Measurements from ENCODE around the gene MAMLD1.
"Not testable (repeated sequence)": the region's sequence is repeated elsewhere in the genome, so short reads cannot be mapped to it uniquely, and the experiment has no call there.

Gene MAMLD1, protein sequence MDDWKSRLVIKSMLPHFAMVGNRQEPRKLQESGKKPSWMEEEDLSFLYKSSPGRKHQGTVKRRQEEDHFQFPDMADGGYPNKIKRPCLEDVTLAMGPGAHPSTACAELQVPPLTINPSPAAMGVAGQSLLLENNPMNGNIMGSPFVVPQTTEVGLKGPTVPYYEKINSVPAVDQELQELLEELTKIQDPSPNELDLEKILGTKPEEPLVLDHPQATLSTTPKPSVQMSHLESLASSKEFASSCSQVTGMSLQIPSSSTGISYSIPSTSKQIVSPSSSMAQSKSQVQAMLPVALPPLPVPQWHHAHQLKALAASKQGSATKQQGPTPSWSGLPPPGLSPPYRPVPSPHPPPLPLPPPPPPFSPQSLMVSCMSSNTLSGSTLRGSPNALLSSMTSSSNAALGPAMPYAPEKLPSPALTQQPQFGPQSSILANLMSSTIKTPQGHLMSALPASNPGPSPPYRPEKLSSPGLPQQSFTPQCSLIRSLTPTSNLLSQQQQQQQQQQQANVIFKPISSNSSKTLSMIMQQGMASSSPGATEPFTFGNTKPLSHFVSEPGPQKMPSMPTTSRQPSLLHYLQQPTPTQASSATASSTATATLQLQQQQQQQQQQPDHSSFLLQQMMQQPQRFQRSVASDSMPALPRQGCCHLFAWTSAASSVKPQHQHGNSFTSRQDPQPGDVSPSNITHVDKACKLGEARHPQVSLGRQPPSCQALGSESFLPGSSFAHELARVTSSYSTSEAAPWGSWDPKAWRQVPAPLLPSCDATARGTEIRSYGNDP

DNA sequence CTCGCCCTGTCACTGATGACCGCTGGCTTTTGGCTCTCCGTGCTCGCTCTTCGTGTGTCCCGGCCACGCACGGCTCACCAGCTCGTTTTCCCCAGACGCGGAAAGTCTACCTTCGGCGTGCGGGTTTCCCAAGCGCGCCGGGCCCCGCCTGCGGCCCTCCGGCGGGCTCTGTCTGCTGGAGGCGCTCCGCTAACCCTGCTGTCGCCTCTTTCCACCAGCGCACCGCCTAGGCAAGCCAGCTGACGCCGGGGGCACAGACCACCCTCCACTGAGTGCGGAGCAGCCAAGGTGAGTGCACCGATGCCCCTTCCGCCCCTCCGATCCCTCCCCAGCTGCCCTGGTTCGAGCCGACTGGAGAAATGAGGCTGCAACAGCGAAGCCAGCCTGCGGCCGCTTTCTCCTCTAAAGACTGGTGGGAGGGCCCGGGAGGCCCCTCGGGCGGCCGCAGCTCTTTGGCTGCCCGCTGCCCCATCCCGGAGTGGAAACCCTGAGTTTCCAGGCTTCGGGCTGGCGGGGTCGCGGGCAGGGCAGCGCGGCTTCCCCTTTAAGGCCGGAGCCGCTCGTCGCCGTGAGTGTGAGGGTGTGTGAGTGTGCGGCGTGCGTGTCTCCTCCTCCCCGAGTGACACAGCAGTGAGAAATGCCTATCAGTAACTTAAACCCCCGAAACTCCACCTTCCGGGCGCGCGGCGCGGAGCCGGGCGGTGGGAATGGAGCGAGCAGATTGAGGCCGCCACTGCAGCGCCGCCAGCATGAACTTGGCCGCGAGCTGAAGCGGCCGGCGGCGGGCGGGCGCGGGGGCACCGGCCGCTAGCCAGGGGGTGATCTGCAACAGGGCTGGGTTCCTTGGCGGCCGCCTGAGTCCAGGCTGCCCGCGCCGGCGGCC is at the start of gene MAMLD1:
MAMLD1 (plus strand) TSS at position 719 of the 883 bp plus-strand sequence. CDS start 82,200 bp downstream, outside the sequence.
- DNase-seq = peak in 50 of 58 donors; percentile 1 to 77 (median 48)

DNA sequence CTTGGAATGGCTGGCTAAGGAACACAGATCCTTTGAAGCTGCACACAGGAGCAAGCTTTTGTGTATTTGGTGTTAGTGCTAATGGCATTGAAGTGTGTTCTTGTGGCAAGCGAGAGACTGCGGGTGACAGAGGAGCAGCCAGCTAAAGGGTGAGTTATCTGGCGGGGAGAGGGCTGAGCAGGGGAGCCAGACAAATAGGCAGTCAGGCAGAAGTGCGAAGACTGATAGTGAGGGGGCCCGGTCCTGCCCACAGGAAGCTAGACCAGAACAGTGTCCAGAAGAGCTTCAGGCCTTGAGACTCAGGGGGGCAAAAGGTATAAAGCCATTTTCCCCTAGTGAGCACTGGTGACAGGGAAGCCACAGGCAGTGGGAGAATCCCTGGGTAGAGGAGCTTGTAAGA is 49.6 kb upstream of the MAMLD1 start:
- DNase-seq = no peak

DNA sequence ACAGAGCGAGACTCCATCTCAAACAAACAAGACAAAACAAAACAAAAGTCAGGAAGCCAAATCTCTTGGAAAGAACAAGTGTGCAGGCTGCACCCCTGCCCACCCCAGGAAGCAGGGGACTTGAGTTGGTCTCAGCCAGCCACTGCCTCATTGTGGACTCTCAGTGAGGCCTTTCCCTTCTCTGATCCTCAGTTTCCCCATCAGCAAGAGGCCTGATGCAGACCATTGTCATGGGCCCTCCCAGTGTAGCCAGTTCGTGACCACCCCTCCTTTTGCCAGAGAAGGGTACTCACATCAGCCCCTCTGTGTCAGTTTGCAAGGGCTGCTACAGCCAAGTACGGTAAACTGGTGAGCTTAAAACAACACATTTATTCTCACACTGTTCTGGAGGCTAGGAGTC is 48.9 kb upstream of the MAMLD1 start:
- DNase-seq = no peak

DNA sequence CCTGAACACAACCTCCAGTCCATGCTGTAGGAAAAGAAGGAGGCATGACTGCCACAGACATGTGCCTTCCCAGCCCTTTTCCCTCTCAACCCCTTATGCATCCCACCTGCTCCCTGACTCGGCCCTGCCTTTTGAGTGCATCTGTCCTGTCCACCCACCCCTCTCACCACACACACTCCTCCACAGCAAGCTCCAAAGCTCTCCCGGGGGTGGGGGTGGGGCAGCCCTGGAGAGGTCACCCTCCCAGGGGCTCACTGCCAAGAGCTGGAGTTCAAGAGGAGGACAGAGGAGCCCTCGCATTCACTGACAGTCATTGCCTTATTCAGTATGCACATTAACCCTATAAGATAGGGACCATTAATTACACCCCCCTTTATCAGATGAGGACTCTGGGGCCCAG is 46.6 kb upstream of the MAMLD1 start:
- no peak for DNase-seq

DNA sequence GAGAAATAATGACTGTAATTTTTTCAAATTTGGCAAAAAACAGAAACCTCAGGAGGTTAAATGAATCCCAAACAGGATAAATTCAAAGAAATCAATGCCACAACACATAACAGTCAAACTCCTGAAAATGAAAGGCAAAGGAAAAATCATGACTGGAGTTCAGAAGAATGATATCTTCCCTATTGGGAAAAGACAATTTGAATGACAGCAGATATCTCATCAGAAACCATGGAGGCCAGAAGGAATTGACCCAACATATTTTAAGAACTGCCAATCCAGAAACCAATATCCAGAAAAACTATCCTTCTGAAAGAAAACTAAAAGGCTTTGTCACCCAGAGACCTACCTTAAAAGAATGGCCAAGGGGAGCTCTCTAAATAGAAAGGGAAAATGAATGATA is 40.1 kb upstream of the MAMLD1 start:
- no peak for DNase-seq

DNA sequence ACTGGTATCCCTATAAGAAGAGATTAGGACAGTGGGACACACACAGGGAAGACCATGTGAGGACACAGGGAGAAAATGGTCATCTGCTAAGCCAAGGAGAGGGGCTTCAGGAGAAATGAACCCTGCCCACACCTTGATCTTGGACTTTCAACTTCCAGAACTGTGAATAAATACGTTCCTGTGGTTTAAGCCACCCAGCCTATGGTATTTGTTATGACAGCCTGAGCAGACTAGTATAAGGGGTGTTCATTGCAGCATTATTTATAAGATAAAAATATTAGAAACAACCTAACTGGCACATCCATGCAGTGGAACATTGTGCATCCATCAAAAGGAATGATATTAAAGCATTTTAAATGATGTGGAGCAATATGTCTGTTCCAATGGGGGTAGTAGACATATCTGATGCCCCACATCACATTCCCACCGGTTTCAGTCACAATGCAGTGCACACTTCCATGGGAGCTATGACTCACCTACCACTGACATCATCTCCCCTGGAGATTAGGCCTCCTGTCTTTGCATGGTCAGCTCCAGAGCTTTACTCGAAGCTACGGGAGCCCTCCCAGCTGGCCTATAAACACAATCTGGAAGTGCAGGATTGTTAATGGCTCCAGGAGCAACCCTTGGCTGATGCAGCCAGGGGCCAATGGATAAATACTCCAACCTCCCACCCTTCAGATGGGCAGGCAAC is 38.9 kb upstream of the MAMLD1 start:
- DNase-seq = no peak

DNA sequence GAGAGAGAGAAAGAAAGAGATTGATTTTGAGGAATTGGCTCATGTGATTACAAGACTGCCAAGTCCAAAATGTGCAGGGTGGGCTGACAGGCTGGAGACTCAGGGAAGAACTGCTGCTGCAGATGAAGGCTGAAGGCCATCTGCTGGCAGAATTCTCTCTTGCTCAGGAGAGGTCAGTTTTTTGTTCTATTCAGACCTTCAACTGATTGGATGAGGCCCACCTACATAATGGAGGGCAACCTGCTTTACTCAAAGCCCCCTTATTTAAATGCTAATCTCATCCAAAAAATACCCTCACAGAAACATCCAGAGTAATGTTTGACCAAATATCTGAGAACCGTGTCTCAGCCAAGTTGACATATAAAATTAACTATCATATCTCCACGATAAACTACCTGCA is 38.2 kb upstream of the MAMLD1 start:
- DNase-seq = no peak

DNA sequence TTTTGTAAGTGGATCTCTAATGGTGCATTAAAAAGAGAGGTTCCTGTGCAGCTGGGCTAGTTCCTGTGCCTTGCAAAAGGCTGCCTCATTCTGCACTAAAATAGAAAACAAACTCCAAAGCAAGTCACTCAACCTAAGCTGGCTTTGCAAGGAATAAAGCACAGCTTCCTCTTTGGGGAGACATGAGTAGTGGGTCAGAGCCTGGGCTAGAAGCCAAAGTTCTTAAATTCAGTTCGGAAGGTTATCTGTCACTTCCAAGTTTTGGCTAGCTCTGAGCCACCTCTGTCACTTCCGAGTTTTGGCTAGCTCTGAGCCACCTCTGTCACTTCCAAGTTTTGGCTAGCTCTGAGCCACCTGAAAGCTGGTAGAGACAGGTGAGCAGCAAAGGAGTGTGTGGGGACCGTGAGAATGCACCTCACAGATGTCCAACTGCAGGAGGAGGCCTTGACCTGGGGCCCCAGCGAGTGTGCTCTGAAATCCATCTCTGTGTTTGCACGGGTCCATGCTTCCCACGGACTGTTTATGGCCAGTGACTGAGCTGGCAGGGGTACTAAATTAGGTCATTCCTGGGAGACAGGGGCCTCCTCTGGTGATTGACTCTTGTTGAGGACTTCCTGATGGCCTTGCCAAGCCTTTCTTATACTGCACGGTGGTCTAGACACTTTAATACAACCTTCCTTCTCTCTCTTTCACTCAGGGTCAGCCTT is 36.4 kb upstream of the MAMLD1 start:
- no peak for DNase-seq

DNA sequence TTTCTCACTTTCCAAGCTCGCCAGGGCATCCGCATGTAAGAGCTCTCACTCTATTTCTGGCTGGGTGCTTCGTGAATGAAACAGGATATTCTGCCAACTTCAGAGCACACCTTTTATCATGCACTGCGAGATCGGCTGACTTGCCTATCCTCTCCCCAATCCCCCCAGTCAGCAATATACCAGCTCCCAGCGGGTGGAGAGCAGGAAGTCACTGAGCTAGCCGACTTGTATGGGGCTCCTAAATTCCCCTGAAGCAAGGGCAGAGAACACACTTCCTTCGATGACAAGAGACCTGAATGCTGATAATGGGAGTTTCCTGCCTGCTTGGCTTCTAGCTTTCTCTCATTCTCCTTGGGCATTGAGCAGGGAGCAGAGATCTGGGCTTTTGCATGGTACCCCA is 33.8 kb upstream of the MAMLD1 start:
- DNase-seq = no peak

DNA sequence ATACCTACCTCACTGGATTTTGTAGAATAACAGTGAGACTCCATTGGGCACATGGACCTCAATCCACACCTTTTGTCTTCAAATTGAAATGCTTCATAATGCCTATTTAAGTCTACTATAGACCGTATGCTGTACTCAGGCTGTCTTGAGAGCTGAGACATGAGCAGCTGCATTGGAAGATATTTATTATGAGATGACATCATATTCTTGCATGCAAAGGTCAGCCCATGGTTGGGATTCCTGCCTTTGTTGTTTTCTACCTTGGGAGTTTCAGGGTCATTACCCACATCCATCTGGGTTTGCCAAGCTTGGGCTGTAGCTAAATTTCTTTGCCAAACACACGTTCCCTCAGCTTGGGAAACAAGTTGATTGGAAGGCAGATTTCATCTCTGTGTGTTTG is 33.2 kb upstream of the MAMLD1 start:
- no peak for DNase-seq

DNA sequence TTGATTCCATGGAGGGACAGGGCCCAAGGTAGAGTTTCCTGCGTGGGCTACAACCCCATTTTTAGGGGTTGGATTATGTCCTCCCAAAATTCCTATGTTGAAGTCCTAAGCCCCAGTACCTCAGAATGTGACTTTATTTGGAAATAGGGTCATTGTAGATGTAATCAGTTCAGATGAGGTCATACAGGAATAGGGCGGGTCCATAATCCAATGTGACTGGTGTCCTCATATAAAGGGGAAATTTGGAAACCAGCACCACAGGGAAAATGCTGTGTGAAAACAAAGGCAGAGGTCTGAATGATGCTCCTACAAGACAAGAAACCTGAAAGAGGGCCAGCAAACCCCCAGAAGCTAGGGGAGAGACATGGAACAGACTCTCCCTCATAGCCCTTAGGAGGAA is 31.1 kb upstream of the MAMLD1 start:
- no peak for DNase-seq

DNA sequence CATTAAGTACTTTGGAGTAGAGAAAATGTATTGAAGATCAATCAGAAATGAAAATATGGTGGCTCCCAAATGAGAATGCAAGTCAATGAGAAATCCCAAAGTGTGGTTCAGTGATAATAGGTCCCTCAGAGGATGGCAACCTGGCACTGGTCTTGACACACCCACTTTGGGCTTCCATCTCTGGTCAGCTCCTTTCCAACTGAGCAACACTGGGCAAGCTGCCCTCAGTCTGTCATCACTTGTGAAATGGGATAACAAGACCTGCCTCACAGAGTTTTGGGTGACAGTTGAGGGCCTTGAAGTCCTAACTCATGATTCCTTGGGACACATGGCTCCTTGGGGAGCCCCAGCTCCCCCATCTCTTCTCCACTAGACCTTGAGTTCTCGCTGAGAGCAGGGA is 29.0 kb upstream of the MAMLD1 start:
- no peak for DNase-seq

DNA sequence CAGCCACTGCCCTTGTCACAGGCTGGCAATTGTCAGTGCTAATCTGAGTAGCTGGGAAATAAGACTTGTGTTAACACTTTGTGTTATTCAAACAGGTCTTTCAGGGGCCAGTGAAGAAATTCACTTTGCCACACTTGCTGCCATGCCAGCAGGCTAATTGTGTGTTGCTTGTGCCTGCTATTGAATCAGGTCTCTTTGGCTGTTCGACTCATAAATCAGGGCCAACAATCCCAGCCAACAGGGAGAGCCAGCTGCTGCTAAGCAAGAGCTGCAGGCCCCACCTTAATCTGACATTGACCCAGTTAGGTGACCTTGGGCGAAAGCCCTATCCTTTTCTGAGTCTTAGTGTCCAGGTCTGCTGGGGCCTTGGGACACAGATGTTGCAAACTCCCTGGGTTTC is 28.1 kb upstream of the MAMLD1 start:
- DNase-seq = peak in 15 of 58 donors; percentile 0 to 30 (median 8)

DNA sequence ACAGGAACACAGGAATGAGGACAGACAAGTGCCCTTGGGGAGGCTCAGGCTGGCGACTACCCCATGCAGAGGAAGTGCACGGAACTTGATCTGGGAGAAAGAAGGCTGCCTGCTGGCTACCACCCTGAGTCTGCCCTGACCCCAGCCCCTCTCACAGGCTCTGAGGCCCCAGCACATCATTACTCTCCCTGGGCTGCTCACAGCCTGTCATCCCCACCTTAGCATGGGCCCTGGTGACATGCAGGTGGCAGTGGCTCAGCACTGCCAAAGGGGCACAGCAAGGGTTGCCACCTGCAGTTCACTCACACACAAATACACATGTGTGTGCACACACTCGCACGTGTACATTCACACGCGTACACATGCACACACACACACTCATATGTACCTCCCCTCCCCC is 26.1 kb upstream of the MAMLD1 start:
- DNase-seq = no peak

DNA sequence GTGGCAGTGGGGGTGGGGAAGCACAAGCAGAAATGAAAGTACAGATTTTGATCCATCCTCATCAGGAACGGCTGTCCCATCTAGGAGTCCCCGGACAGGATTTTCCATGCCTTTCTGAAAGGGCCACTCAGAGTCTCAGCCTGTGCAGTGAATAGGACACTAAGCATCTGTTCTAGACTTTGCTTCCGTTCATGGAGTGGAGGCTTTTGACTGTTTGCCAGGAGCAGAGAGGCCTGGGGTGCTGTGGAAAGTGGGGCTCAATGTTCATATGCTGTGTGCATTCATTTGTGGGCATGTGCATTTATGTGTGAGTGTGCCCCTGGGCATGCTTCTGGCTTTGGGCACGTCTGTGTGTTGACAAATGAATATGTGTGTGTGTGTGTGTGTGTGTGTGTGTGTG is 25.6 kb upstream of the MAMLD1 start:
- DNase-seq = no peak

DNA sequence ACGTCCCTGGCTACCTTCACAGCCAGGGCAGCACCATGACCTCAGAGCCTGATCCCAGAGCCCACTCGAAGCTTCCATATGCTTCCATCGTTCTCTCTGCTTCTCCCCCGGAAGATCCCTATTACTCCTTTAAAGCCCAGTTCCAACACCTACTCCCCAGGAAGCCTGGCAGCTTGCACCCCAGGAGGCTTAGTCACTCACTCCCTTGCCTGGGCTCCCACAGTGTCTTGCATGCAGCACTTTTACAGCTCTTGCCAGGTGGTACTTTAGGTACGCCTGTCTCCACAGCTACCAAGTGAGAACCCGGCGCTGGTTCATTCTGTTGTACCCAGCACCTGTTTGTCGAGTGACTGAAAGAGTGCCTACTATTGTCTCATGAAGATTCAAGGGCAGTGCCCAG is 24.5 kb upstream of the MAMLD1 start:
- DNase-seq = peak in 2 of 58 donors; percentile 1 to 5

DNA sequence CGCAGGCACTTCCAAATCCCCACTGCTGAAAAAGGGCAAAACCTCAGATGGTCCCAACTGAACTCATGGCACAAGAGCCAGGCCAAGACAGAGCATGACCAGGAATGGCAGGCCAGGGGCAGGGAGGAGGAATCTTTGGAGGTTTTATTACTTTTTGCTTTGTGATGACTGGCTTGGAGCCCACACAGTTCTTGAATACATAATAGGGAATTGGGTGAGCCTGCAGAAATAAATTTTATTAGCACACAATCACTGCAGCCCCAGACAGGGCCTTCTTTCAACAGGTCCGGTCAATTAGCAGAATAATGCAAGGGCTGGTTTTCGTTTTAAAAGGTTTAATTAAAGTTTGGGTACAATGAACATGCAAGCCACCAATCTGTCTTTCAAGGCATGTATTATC is 23.4 kb upstream of the MAMLD1 start:
- DNase-seq = no peak

DNA sequence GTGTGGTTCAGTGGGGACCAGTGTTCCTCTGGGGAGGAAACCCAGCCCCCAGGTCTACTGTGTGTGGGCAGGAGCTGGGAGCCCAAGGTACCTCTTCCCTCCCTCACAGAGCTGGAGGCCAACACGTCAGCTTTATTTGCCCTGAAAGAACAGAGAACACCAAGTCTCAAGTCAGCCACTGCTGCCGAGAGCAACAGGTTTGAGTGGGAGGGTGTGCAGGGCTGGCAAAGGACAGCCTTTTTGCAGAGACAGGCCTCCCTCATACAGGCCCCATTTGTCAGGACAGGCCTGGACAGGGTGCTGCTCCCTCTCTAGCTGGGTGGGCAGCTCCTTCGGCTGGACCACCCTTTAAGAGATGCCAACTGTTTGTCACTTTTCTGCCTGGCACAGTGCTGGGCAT is 22.8 kb upstream of the MAMLD1 start:
- DNase-seq = not testable (repeated sequence)

DNA sequence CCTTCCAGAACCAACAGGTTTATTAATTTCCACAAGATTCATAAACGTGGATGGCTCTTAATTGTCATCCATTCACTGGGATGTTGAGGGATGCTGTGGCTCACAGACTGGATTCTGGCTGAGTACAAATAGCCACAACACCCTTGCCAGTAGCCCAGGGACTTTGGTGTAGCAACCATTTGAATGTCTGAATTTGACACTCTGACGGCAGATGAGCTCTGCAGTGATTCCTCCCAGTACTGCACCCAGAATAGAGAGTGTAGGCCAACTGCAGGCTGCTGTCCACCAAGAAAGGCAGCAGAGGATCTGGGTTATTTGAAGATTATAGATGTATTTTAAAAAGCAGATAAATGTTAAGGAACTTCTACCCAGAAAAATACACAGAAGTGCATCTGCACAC is 15.6 kb upstream of the MAMLD1 start:
- no peak for DNase-seq

DNA sequence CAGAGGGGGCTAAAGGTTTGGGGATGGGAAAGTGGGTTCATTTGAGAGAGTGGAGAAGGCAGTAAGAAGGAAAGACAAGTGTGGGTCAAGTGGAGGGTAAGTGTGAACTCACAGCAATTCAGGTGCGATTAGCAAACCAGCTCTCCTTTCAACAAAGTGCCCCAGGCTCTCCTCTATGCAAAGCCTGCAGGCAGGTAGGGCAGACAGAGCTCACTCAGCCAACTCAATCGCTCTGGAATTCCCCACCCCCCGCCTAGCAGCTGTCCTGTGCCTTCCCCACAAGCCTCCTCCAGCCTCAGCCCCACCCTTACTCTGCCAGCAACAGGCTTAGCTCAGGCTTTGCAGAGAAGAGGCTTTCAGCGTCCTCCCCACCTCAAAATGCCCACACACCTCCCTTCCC is 14.8 kb upstream of the MAMLD1 start:
- no peak for DNase-seq

Data from anterior cingulate cortex (tissue), 58 donors.